Mesothelial cell of epicardium (in vitro differentiated cells): Measurements from ENCODE around the gene EPHA1. TPM values are rescaled to one million over a fixed set of nuclear protein-coding genes. Genes with fewer than 3 reads are reported as not detected.

Experiments used
- DNase-seq, 2 experiments: peaks; one replicate each; pipeline ENCODE4 v3.0.0; 2021; ENCODE audit warnings: low spot score in 2 of 2; ENCODE audit not compliant: unreplicated experiment in 2 of 2
- H3K27ac Mint-ChIP-seq: 2 replicates; pipeline ENCODE4 v1.8.0; 2021; ENCODE audit warnings: mixed read lengths
- H3K27me3 Mint-ChIP-seq: 2 replicates; pipeline ENCODE4 v1.8.0; 2021; ENCODE audit warnings: low read depth, mixed read lengths
- H3K36me3 Mint-ChIP-seq: 2 replicates; pipeline ENCODE4 v1.8.0; 2021; ENCODE audit warnings: mixed read lengths
- H3K4me1 Mint-ChIP-seq: 2 replicates; pipeline ENCODE4 v1.8.0; 2021; ENCODE audit warnings: mixed read lengths
- H3K4me3 Mint-ChIP-seq: 2 replicates; pipeline ENCODE4 v1.8.0; 2021; ENCODE audit warnings: mild to moderate bottlenecking, moderate library complexity, mixed read lengths
- H3K9me3 Mint-ChIP-seq: 2 replicates; pipeline ENCODE4 v1.8.0; 2021; ENCODE audit warnings: mixed read lengths
- CTCF ChIP-seq: fragments of 200-600 bp; sonication (generic); IDR thresholded peaks from one replicate; pipeline ENCODE4 v1.5.0; 2021; ENCODE audit warnings: antibody characterized with exemption; ENCODE audit not compliant: unreplicated experiment
- total RNA-seq: library from RNA; stranded (reverse); gene quantifications from 3 replicates; pipeline ENCODE4 v1.2.1, GENCODE V29; 2021

EPHA1 gene
- total RNA-seq, 1 donor from 2014 or later: 23.2 TPM

GRCh38 chr7:143447466-143447865 lies 38.8 kb upstream of the EPHA1 start:
- no peak overlapping the region for H3K27ac Mint-ChIP-seq
- TF ChIP-seq CTCF: no peak

GRCh38 chr7:143444785-143445184 lies 36.1 kb upstream of the EPHA1 start:
- Mint-ChIP-seq H3K4me1 (no peaks in the 10 kb centered on the region), H3K27ac (no peak overlapping the region), H3K9me3 (no peaks in the 10 kb centered on the region), H3K4me3 (no peak overlapping the region), H3K27me3 (peaks cover 2% of the 10 kb centered on the region), H3K36me3 (no peaks in the 10 kb centered on the region)
- DNase-seq: no peak
- no peak for TF ChIP-seq CTCF

More at GRCh38 chr7:143447466-143447865, 38.8 kb upstream of the EPHA1 start:
- Mint-ChIP-seq H3K4me1 (no peaks in the 10 kb centered on the region), H3K36me3 (no peaks in the 10 kb centered on the region), H3K4me3 (no peak overlapping the region), H3K9me3 (no peaks in the 10 kb centered on the region), H3K27me3 (no peaks in the 10 kb centered on the region)
- DNase-seq: no peak

GRCh38 chr7:143444063-143444782 lies 35.6 kb upstream of the EPHA1 start:
- DNase-seq: no peak
- Mint-ChIP-seq H3K4me3 (no peak overlapping the region), H3K4me1 (no peaks in the 10 kb centered on the region), H3K27me3 (peaks cover 2% of the 10 kb centered on the region), H3K9me3 (no peaks in the 10 kb centered on the region), H3K27ac (no peak overlapping the region), H3K36me3 (no peaks in the 10 kb centered on the region)
- TF ChIP-seq CTCF: no peak

GRCh38 chr7:143443153-143443552 lies 34.5 kb upstream of the EPHA1 start, which contains the start of gene TAS2R60:
Gene TAS2R60 (plus strand): TSS chr7:143443453. CDS start chr7:143443453, 0 bp downstream.
- Mint-ChIP-seq H3K27me3 (peaks cover 2% of the 10 kb centered on the region), H3K4me3 (no peak within 1 kb of the TSS), H3K9me3 (peaks cover 4% of the 10 kb centered on the region), H3K36me3 (no peaks in the 10 kb centered on the region), H3K27ac (no peak within 1 kb of the TSS), H3K4me1 (no peaks in the 10 kb centered on the region)
- no peak for TF ChIP-seq CTCF
- DNase-seq: no peak

GRCh38 chr7:143439866-143440265 lies 31.2 kb upstream of the EPHA1 start:
- H3K4me3 Mint-ChIP-seq: no peak overlapping the region
- H3K27me3 Mint-ChIP-seq: peaks cover 2% of the 10 kb centered on the region
- H3K36me3 Mint-ChIP-seq: no peaks in the 10 kb centered on the region
- no peak for TF ChIP-seq CTCF
- no peak overlapping the region for H3K27ac Mint-ChIP-seq
- no peaks in the 10 kb centered on the region for H3K4me1 Mint-ChIP-seq
- no peak for DNase-seq
- peaks cover 4% of the 10 kb centered on the region for H3K9me3 Mint-ChIP-seq

- Mint-ChIP-seq H3K27ac (no peak overlapping the region), H3K27me3 (peaks cover 2% of the 10 kb centered on the region), H3K4me1 (no peaks in the 10 kb centered on the region), H3K36me3 (no peaks in the 10 kb centered on the region), H3K9me3 (peaks cover 4% of the 10 kb centered on the region), H3K4me3 (no peak overlapping the region)
- no peak for TF ChIP-seq CTCF
- DNase-seq: no peak
Observed at GRCh38 chr7:143437578-143437977, 28.9 kb upstream of the EPHA1 start.
